Breast epithelium (tissue), 4 donors: ENCODE data around the gene ADGRV1. TPM values are rescaled to one million over a fixed set of nuclear protein-coding genes. Genes with fewer than 3 reads are reported as not detected.
"Not testable (repeated sequence)": the region's sequence is repeated elsewhere in the genome, so short reads cannot be mapped to it uniquely, and the experiment has no call there.

ENCODE experiments used
- DNase-seq, 2 donors: peaks; one replicate each; pipeline ENCODE4 v3.0.0-alpha.2; 2019; ENCODE audit warnings: low spot score in 2 of 2
- H3K27ac ChIP-seq, 2 donors: fragments of 200-600 bp; sonication (generic) in 1 of 2; one replicate each; pipeline ENCODE4 v1.5.1; 2016 to 2019; ENCODE audit warnings: mild to moderate bottlenecking in 1 of 2
- H3K27me3 ChIP-seq, 2 donors: fragments of 200-600 bp; sonication (generic) in 1 of 2; one replicate each; pipeline versions ENCODE4 v1.5.1 to v1.6.0; 2017 to 2019; ENCODE audit warnings: control low read depth in 1 of 2, mild to moderate bottlenecking in 1 of 2
- H3K36me3 ChIP-seq: fragments of 200-600 bp; one replicate; pipeline ENCODE4 v1.5.1; 2019
- H3K4me1 ChIP-seq, 2 donors: fragments of 200-600 bp; sonication (generic); one replicate each; pipeline ENCODE4 v1.5.1; 2016 to 2019; ENCODE audit warnings: control low read depth in 1 of 2
- H3K4me3 ChIP-seq, 3 donors: fragments of 200-600 bp; sonication (generic); 1 replicate in 2 of 3; 2 replicates in 1 of 3; pipeline ENCODE4 v1.5.1; 2016 to 2019; ENCODE audit warnings: mild to moderate bottlenecking in 3 of 3, moderate library complexity in 2 of 3
- H3K9me3 ChIP-seq, 2 donors: fragments of 200-600 bp; sonication (generic) in 1 of 2; one replicate each; pipeline ENCODE4 v1.5.1; 2016 to 2019; ENCODE audit warnings: control low read depth in 1 of 2
- CTCF ChIP-seq, 3 donors: fragments of 450-650 bp; IDR thresholded peaks; one replicate each; pipeline ENCODE4 v1.5.1; 2016 to 2017; ENCODE audit warnings: antibody characterized with exemption in 3 of 3, mild to moderate bottlenecking in 3 of 3, moderate library complexity in 3 of 3
- POLR2A ChIP-seq: fragments of 450-650 bp; IDR thresholded peaks from one replicate; pipeline ENCODE4 v1.6.1; 2016; ENCODE audit warnings: antibody characterized with exemption, mild to moderate bottlenecking, moderate library complexity
- POLR2AphosphoS5 ChIP-seq, 3 donors: sonication (generic); formaldehyde crosslinking; IDR thresholded peaks; one replicate each; pipeline ENCODE4 v1.6.1; 2017; ENCODE audit warnings: antibody characterized with exemption in 3 of 3
- intact Hi-C: fragments of 100-400 bp; cut with DNase I; formaldehyde crosslinking; loops from one replicate; pipeline ENCODE4 v1.15.1; 2023; ENCODE audit warnings: low total_unique reads
- total RNA-seq, 3 donors: library from RNA; depleted of rRNA; stranded (reverse); fragments of >200 nt; gene quantifications; one replicate each; pipeline ENCODE4 v1.1.0, GENCODE V29; 2016

ADGRV1 gene
- total RNA-seq, 3 donors from 2014 or later = 0.32 to 85.2 (median 55.3) TPM

- no peak for TF ChIP-seq POLR2A
- no peak for TF ChIP-seq CTCF (IDR thresholded peaks at IDR 0.05)
- no peak for TF ChIP-seq POLR2AphosphoS5 (IDR thresholded peaks at IDR 0.05)
- Histone ChIP-seq H3K4me1 (no peaks in the 10 kb centered on the region), H3K27ac (no peak overlapping the region), H3K27me3 (no peaks in the 10 kb centered on the region), H3K4me3 (no peak overlapping the region), H3K9me3 (no peaks in the 10 kb centered on the region), H3K36me3 (no peaks in the 10 kb centered on the region)
- intact Hi-C loops = no loop called here
- no peak for DNase-seq
These were observed 353.9 kb downstream of the ADGRV1 start for GRCh38 chr5:90912476-90912875.

- no peak overlapping the region for H3K27ac ChIP-seq
These were observed 356.8 kb downstream of the ADGRV1 start for GRCh38 chr5:90915393-90915792.

GRCh38 chr5:90916947-90917800 lies 358.6 kb downstream of the ADGRV1 start:
- no peak for DNase-seq
- Histone ChIP-seq H3K27me3 (no peaks in the 10 kb centered on the region), H3K27ac (no peak overlapping the region), H3K36me3 (no peaks in the 10 kb centered on the region), H3K9me3 (no peaks in the 10 kb centered on the region), H3K4me1 (no peaks in the 10 kb centered on the region), H3K4me3 (no peak overlapping the region)
- intact Hi-C loops = no loop called here
- TF ChIP-seq CTCF (IDR thresholded peaks at IDR 0.05) = no peak

More at GRCh38 chr5:90915393-90915792, 356.8 kb downstream of the ADGRV1 start:
- no peak for DNase-seq
- H3K4me1 ChIP-seq = no peaks in the 10 kb centered on the region
- intact Hi-C loops = no loop called here
- no peaks in the 10 kb centered on the region for H3K27me3 ChIP-seq
- no peaks in the 10 kb centered on the region for H3K9me3 ChIP-seq
- H3K4me3 ChIP-seq = no peak overlapping the region
- no peaks in the 10 kb centered on the region for H3K36me3 ChIP-seq
- no peak for TF ChIP-seq CTCF (IDR thresholded peaks at IDR 0.05)

- intact Hi-C loops = no loop called here
- no peaks in the 10 kb centered on the region for H3K4me1 ChIP-seq
- no peaks in the 10 kb centered on the region for H3K9me3 ChIP-seq
- TF ChIP-seq CTCF (IDR thresholded peaks at IDR 0.05) (no peak), POLR2AphosphoS5 (IDR thresholded peaks at IDR 0.05) (no peak), POLR2A (no peak)
- no peaks in the 10 kb centered on the region for H3K36me3 ChIP-seq
- no peak overlapping the region for H3K4me3 ChIP-seq
- no peak overlapping the region for H3K27ac ChIP-seq
- no peaks in the 10 kb centered on the region for H3K27me3 ChIP-seq
- DNase-seq = no peak
These were observed 359.5 kb downstream of the ADGRV1 start for GRCh38 chr5:90917928-90918668.

GRCh38 chr5:90921418-90921973 lies 362.9 kb downstream of the ADGRV1 start:
- DNase-seq = no peak
- Histone ChIP-seq H3K4me3 (no peak overlapping the region), H3K27ac (no peak overlapping the region), H3K9me3 (no peaks in the 10 kb centered on the region), H3K27me3 (no peaks in the 10 kb centered on the region), H3K36me3 (no peaks in the 10 kb centered on the region), H3K4me1 (no peaks in the 10 kb centered on the region)
- TF ChIP-seq CTCF (IDR thresholded peaks at IDR 0.05) (no peak), POLR2AphosphoS5 (IDR thresholded peaks at IDR 0.05) (no peak), POLR2A (no peak)
- intact Hi-C loops = no loop called here

- H3K27ac ChIP-seq, H3K4me3 ChIP-seq, intact Hi-C loops, H3K4me1 ChIP-seq, H3K27me3 ChIP-seq, H3K9me3 ChIP-seq, H3K36me3 ChIP-seq, DNase-seq: not testable (repeated sequence)
These were observed 365.6 kb downstream of the ADGRV1 start for GRCh38 chr5:90924222-90924621.

- H3K27me3 ChIP-seq, H3K9me3 ChIP-seq, intact Hi-C loops, H3K27ac ChIP-seq, H3K36me3 ChIP-seq, H3K4me1 ChIP-seq, DNase-seq, H3K4me3 ChIP-seq: not testable (repeated sequence)
These were observed 370.6 kb downstream of the ADGRV1 start for GRCh38 chr5:90929013-90929839.
